Neural progenitor cell (in vitro differentiated cells): ENCODE measurements around the gene LRRC8D.

ENCODE experiments used
- CTCF ChIP-seq: fragments of 200-600 bp; sonication (generic); IDR thresholded peaks from 2 replicates; pipeline ENCODE4 v1.5.1; 2017; ENCODE audit warnings: antibody characterized with exemption, mild to moderate bottlenecking
- EZH2 ChIP-seq: fragments of 200-600 bp; sonication (generic); IDR thresholded peaks from 2 replicates; pipeline ENCODE4 v1.6.1; 2017; ENCODE audit warnings: antibody characterized with exemption, mild to moderate bottlenecking, moderate library complexity

DNA sequence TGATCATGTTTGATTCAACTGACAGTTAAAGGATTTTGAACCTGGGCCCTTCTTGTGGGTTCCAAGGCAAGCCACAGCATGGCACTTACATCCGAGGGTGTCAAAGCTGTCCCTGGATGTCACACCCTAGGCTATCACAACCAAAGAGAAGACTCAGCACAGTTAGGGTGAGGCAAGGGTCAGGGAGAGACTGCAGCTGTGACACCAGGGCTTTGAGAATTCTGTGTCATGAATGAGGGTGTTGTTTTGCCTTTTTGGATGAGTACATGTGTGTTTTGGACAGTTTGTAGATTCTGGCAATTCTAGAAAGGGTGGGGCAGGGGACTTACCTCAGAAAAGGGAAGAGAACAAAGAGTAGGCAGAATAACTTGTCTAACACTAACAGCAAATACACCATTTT, 136.3 kb downstream of the LRRC8D start:
- no peak for TF ChIP-seq CTCF
- no peak for TF ChIP-seq EZH2
